GM18502 (cell line): ENCODE measurements around the gene PPP1R12C.

Experiments
- ATAC-seq: cut with Tn5 transposase; IDR thresholded peaks from one replicate; pipeline ENCODE4 v1.9.1; 2021; ENCODE audit warnings: mild to moderate bottlenecking; ENCODE audit not compliant: unreplicated experiment, poor library complexity

The PPP1R12C gene

GRCh38 chr19:55092423-55093318 lies 24.8 kb downstream of the PPP1R12C start:
- no peak for ATAC-seq

- no peak for ATAC-seq
Observed at GRCh38 chr19:55091955-55092354, 25.5 kb downstream of the PPP1R12C start.

- no peak for ATAC-seq
Observed at GRCh38 chr19:55091126-55091910, 26.1 kb downstream of the PPP1R12C start.

- ATAC-seq = no peak
Observed at GRCh38 chr19:55090564-55090963, 26.9 kb downstream of the PPP1R12C start.

GRCh38 chr19:55089342-55089944 lies 28.0 kb downstream of the PPP1R12C start:
- no peak for ATAC-seq

- no peak for ATAC-seq
Observed at GRCh38 chr19:55088543-55089341, 28.7 kb downstream of the PPP1R12C start.

- ATAC-seq = no peak
Observed at GRCh38 chr19:55088021-55088451, 29.4 kb downstream of the PPP1R12C start.

GRCh38 chr19:55087542-55087901 lies 29.9 kb downstream of the PPP1R12C start:
- ATAC-seq = no peak

GRCh38 chr19:55086730-55087541 lies 30.5 kb downstream of the PPP1R12C start:
- peak; percentile 57 for ATAC-seq

GRCh38 chr19:55085923-55086715 lies 31.3 kb downstream of the PPP1R12C start:
- ATAC-seq = no peak

- no peak for ATAC-seq
Observed at GRCh38 chr19:55084416-55084815, 33.0 kb downstream of the PPP1R12C start.

GRCh38 chr19:55083004-55083850 lies 34.2 kb downstream of the PPP1R12C start:
- no peak for ATAC-seq

- no peak for ATAC-seq
Observed at GRCh38 chr19:55082020-55082851, 35.2 kb downstream of the PPP1R12C start.

- no peak for ATAC-seq
Observed at GRCh38 chr19:55081770-55082019, 35.7 kb downstream of the PPP1R12C start.

- ATAC-seq = peak; percentile 74
Observed at GRCh38 chr19:55080968-55081769, 36.3 kb downstream of the PPP1R12C start.
